HUES64 (cell line): Measurements from ENCODE around the gene LMO7.

ENCODE experiments used
- H3K27ac ChIP-seq: 2 replicates; pipeline ENCODE4 v1.7.0; 2013; ENCODE audit warnings: low read depth, low read length, inconsistent platforms
- H3K27me3 ChIP-seq: 2 replicates; pipeline ENCODE4 v1.6.1; 2013; ENCODE audit warnings: mild to moderate bottlenecking, low read length; ENCODE audit not compliant: insufficient read depth
- H3K36me3 ChIP-seq: 2 replicates; pipeline ENCODE4 v1.6.1; 2013; ENCODE audit warnings: mild to moderate bottlenecking, low read length; ENCODE audit not compliant: insufficient read depth
- H3K4me1 ChIP-seq: 2 replicates; pipeline ENCODE4 v1.6.1; 2013; ENCODE audit warnings: mild to moderate bottlenecking, low read length, moderate library complexity; ENCODE audit not compliant: insufficient read depth
- H3K4me3 ChIP-seq: 2 replicates; pipeline ENCODE4 v1.5.1; 2013; ENCODE audit warnings: mild to moderate bottlenecking, low read length, moderate library complexity
- H3K9ac ChIP-seq: 2 replicates; pipeline ENCODE4 v1.6.1; 2013; ENCODE audit warnings: mild to moderate bottlenecking, low read depth, low read length
- H3K9me3 ChIP-seq: 2 replicates; pipeline ENCODE4 v1.6.1; 2013; ENCODE audit warnings: low read depth, low read length; ENCODE audit not compliant: insufficient read depth
- WGBS: fragments of 150-250, 120-280 bp; methylation state at CpG from one replicate; pipeline ENCODE4 v1.1.7; 2013; ENCODE audit warnings: missing lambda C conversion rate; 5-methylcytosine and 5-hydroxymethylcytosine counted together

Gene LMO7

DNA sequence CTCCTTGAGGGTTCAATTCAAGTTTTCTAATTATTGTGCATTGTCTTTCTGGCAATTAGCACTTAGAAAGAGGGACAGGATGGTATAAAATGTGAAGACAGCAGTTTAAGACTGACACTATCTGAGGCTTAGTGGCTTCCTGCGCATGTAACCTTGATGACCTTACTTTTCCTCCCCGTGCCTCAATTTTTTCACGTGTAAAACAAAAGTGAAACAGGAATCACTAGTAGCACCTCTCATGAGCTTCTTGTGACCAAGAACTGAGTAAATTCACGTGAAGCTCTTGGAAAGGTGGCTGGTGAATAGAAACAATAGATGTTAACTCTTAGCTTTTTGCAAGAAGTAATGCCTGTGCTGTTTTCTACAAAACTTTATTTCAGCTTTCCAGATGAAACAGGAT, 233.9 kb downstream of the LMO7 start:
- Histone ChIP-seq H3K27ac (no peak overlapping the region; the same call in 1 of the 2 replicates), H3K4me3 (no peak overlapping the region), H3K9me3 (no peaks in the 10 kb centered on the region), H3K36me3 (no peaks in the 10 kb centered on the region), H3K27me3 (no peaks in the 10 kb centered on the region), H3K4me1 (peaks cover 13% of the 10 kb centered on the region), H3K9ac (no peak overlapping the region)
- 62% methylated on average over 4 of the region's 4 CpGs for WGBS

DNA sequence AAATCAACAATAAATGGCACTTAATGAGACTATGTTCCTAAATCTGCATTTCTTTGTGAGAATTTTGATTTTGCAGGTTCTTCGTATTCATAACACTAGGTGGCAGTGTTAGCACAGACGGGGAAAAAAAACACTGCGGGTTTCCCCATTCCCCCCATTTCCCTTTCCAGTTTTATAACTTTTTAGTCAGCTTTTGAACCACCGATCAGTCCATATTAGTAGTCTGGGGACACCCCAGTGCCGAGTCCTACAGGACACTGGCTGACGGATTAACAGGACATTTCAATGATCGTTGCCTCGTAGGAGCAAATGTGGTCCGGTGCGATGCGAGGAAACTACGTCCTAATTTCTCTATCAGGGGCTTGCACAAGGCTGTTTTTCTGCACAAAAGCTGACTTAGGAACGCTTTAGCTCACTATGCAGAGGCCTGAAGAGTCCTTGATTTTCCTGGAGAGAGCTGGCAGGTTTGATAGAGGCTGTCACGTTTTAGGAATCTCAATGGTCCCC, 234.3 kb downstream of the LMO7 start:
- no peak overlapping the region for H3K9ac ChIP-seq
- no peaks in the 10 kb centered on the region for H3K27me3 ChIP-seq
- no peaks in the 10 kb centered on the region for H3K9me3 ChIP-seq
- H3K27ac ChIP-seq, result no peak overlapping the region
- H3K4me1 ChIP-seq, result peaks cover 15% of the 10 kb centered on the region
- H3K36me3 ChIP-seq, result no peaks in the 10 kb centered on the region
- no peak overlapping the region for H3K4me3 ChIP-seq
- 68% methylated on average over 14 of the region's 14 CpGs for WGBS

DNA sequence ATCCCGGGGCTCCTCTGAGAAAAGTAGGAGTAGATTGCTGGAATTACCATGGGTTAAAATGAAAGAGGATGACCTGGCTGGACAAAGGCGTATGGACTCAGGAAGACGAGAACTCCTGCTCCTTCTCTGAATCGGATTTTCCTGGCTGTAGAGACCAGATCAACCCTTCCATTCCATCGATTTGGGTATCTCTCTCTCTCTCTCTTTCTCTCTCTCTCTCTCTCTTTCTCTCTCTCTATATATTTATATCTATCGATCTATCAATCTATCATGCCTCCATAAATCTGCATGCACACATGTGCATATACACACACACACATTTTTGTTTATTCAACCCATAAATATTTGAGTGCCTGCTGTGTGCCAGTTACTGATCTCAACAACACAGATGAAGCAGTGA, 234.9 kb downstream of the LMO7 start:
- Histone ChIP-seq H3K4me3 (no peak overlapping the region), H3K27ac (no peak overlapping the region), H3K36me3 (no peaks in the 10 kb centered on the region), H3K9ac (no peak overlapping the region), H3K27me3 (no peaks in the 10 kb centered on the region), H3K4me1 (peaks cover 16% of the 10 kb centered on the region), H3K9me3 (no peaks in the 10 kb centered on the region)
- 93% methylated on average over 6 of the region's 6 CpGs for WGBS

DNA sequence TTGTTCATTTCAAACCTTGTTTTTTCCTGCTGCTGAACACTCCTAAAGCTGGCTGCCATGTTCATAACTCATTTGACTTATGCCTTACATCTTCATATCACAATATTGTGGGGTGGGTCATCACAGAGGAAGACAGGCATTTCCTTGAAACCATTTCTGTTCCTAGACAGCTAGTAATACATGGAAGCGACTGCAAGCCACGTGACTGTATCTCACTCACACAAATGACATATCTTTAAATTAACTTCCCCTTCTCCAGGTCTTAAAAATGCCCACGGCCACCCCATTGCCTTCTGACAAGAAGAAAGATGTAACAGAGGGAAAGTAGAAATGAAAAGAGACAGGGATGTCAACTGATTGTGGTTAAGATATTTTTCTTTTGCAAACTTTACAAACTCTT, 236.8 kb downstream of the LMO7 start:
- H3K9ac ChIP-seq, result no peak overlapping the region
- H3K27me3 ChIP-seq, result no peaks in the 10 kb centered on the region
- no peaks in the 10 kb centered on the region for H3K36me3 ChIP-seq
- WGBS, result 93% methylated on average over 2 of the region's 3 CpGs
- H3K27ac ChIP-seq, result no peak overlapping the region
- no peaks in the 10 kb centered on the region for H3K9me3 ChIP-seq
- H3K4me1 ChIP-seq, result peaks cover 26% of the 10 kb centered on the region
- H3K4me3 ChIP-seq, result no peak overlapping the region

DNA sequence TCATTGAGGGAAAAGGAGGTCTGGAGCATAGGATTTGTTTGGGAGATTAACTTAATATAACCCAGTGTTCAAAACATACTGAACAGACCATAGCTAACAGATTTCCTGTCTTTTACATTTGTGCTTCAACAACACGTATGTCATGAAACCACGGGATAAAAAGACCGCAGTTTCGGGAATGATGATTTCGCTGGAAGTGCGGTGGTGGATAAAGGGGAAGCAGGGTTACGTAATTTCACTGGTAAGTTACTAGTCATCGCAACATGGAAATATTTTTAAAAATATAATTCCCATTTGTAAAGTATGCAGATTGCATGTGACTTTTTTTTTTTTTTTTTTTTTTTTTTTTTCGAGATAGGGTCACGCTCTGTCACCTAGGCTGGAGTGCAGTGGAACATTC, 237.4 kb downstream of the LMO7 start:
- H3K9me3 ChIP-seq, result no peaks in the 10 kb centered on the region
- WGBS, result 96% methylated on average over 9 of the region's 10 CpGs
- H3K4me3 ChIP-seq, result no peak overlapping the region
- H3K36me3 ChIP-seq, result no peaks in the 10 kb centered on the region
- H3K9ac ChIP-seq, result no peak overlapping the region
- H3K4me1 ChIP-seq, result peaks cover 26% of the 10 kb centered on the region
- no peak overlapping the region for H3K27ac ChIP-seq
- no peaks in the 10 kb centered on the region for H3K27me3 ChIP-seq

DNA sequence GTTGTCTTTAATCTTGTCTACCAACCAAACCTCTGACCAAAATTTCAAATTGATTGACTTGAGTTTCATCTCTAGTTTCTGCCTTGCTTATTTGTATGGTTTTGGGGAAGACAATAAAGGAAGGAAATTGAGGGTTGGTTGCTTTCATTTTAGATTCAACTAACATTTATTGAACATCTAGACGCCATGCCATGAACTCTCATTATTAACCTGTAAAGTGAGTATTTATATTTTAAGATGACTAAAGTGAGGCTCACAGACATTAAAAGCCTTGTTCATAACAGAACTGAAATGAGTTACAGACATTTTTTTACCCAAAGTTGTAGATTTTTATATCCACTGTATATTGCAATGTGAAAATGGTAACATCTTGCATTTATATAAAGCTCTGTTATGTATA, 239.3 kb downstream of the LMO7 start:
- Histone ChIP-seq H3K27ac (no peak overlapping the region), H3K9me3 (no peaks in the 10 kb centered on the region)
- WGBS, result no CpG with 5 or more reads among the region's 1 CpG

DNA sequence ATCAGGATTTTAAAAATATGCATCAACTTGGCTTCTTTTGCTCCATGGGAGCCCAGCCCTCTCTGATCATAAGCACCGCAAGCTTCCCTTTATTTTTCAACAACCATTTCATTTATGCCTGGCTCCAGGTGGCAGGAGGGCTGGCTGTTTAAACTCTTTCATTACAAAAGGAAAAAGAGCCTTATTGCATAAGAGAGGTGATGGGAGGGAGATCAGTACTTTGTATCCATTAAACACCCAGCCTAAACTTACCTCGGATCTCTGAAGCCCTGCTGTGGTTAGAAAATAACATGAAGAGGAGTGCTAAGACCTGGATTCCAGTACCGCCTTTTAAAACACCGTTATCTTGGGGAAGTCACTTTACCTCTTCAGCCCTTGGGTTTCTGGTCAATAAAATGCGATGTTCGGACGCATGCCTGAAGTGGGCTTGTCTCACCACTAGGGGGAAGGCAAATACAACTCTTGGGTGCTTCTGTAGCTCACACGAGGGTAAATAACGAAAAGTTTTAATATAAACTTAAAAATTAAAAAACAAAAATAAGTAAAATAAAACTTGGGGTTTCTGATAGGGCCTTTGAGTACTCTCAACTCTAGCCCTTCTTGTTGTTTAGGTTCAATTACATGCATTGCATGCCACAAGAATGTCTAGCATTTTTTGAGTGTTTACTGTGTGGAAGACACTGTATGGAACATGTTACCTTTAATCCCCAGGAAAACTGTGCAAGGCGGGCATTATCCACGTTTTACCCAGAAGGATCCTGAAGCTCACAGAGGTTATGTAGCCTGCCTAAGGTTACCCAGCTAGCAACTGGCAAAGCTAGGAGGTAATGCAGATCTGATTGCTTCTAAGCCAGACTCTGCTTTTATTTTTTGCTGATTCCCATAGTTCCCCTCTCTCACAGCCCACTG, 240.3 kb downstream of the LMO7 start:
- no peak overlapping the region for H3K9ac ChIP-seq
- H3K9me3 ChIP-seq, result no peaks in the 10 kb centered on the region
- H3K36me3 ChIP-seq, result no peaks in the 10 kb centered on the region
- H3K27me3 ChIP-seq, result no peaks in the 10 kb centered on the region
- 23% methylated on average over 9 of the region's 11 CpGs for WGBS
- no peak overlapping the region for H3K4me3 ChIP-seq
- peaks cover 13% of the 10 kb centered on the region for H3K4me1 ChIP-seq
- no peak overlapping the region for H3K27ac ChIP-seq

More for the DNA sequence above, 239.3 kb downstream of the LMO7 start:
- Histone ChIP-seq H3K27me3 (no peaks in the 10 kb centered on the region), H3K9ac (no peak overlapping the region), H3K4me1 (peaks cover 13% of the 10 kb centered on the region), H3K36me3 (no peaks in the 10 kb centered on the region), H3K4me3 (no peak overlapping the region)

DNA sequence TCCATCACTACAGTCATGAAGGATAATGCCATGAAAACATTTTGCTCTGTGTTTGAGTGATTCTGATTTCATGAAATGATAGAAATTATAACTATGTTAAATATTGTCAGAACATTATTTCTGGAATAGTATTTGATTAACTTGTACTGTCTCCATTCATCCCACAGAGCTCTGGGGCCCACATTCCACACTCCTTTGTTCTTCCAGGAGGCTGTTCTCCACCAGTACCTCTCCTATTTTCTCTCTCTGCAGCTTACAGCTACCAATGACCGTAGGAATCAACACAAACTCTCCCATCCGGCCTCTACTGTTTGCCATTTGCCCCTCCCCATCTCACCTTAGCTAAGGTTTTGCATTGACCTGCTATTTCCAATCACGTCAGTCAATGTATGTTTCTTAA, 240.9 kb downstream of the LMO7 start:
- Histone ChIP-seq H3K4me3 (no peak overlapping the region), H3K27me3 (no peaks in the 10 kb centered on the region), H3K4me1 (peaks cover 13% of the 10 kb centered on the region), H3K9ac (no peak overlapping the region), H3K36me3 (no peaks in the 10 kb centered on the region), H3K27ac (no peak overlapping the region), H3K9me3 (no peaks in the 10 kb centered on the region)
- WGBS, result 73% methylated on average over 3 of the region's 3 CpGs

DNA sequence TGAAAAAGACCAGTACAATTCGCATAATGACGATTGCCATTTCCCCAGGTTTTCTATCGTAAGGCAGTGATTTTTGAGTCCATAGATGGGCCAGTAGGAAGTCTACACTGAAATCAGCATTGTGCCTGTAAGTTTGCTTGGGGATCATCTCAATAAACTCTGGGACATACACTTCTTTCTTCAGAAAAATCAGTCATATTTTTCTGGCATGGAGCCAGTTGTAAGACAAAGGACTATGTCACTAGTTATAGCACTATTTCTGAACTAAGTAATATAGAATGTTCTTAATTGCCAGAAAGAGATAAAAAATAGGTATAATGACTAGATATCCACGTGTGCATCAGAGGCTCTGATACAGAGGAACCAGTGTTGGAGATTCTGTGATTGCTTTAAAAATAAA, 243.5 kb downstream of the LMO7 start:
- no peak overlapping the region for H3K9ac ChIP-seq
- no peak overlapping the region for H3K4me3 ChIP-seq
- H3K9me3 ChIP-seq, result no peaks in the 10 kb centered on the region
- no peak overlapping the region for H3K27ac ChIP-seq
- no peaks in the 10 kb centered on the region for H3K27me3 ChIP-seq
- H3K36me3 ChIP-seq, result no peaks in the 10 kb centered on the region
- H3K4me1 ChIP-seq, result peaks cover 13% of the 10 kb centered on the region
- 88% methylated on average over 4 of the region's 4 CpGs for WGBS

DNA sequence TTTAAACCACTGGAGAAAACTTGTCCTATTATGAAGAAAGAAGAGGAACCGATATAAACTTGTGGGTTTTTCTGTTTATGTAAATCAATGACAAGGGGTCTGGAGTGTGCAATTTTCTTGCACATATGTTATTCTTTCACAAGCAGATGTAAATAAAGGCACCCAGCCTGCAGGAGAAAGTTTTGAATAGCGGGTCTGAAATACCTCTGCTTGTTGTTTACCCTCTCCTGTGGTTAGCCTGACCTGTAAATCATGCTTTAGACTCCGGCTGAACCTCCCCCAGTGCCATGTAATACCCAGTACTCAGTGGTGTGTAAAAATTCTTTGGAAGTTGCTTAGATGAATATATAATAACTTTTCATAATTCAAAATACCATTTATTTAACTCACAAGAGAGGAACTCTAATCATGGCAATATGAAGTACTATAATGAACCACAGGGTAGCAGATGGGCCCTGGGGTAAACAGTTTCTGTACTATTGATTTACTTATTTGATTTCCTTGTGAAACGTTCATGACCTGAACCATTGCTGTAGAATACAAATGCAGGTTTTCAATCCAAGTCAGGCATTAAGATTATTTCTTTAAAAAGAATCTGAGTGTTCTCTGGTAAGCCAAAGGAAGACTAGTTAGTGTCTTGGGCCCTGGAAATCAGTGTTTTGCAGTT, 245.1 kb downstream of the LMO7 start:
- no peak overlapping the region for H3K9ac ChIP-seq
- H3K27me3 ChIP-seq, result no peaks in the 10 kb centered on the region
- H3K4me3 ChIP-seq, result no peak overlapping the region
- peaks cover 10% of the 10 kb centered on the region for H3K4me1 ChIP-seq
- 88% methylated on average over 3 of the region's 4 CpGs for WGBS
- H3K36me3 ChIP-seq, result no peaks in the 10 kb centered on the region
- no peak overlapping the region for H3K27ac ChIP-seq
- no peaks in the 10 kb centered on the region for H3K9me3 ChIP-seq

DNA sequence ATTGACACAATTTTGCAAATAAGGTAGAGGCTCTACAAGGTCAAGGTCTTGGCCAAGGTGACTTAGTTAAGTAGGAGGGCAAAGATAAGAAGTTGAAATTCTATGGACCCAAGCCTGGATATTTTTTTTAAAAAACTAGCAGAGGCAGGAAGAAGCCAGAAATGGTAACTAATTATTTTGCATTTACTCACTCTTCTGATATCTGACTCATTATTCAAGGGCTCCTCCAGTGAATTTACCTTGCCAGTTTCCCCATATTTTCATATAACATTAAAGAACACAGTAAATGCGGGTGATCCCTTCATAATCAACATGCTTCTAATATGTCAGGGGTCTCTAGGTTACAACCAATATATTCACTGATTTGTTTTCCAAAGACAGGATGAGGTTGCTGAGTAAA, 246.1 kb downstream of the LMO7 start:
- WGBS, result 100% methylated on average over 1 of the region's 1 CpG
- Histone ChIP-seq H3K9me3 (no peaks in the 10 kb centered on the region), H3K36me3 (no peaks in the 10 kb centered on the region), H3K4me3 (no peak overlapping the region), H3K27me3 (no peaks in the 10 kb centered on the region), H3K9ac (no peak overlapping the region), H3K27ac (no peak overlapping the region), H3K4me1 (peaks cover 3% of the 10 kb centered on the region)
